Stimulated activated CD4-positive, alpha-beta T cell treated with anti-CD3 and anti-CD28 coated beads, Interleukin-1b, Interleukin-23, amount 100 ng/mL, for 4 hours (primary cell): ENCODE measurements around the gene FBXO34.

Source experiments
- DNase-seq, 2 donors: peaks; one replicate each; pipeline ENCODE4 v3.0.0-alpha.2; 2020; ENCODE audit warnings: low read depth in 2 of 2

FBXO34 gene

GRCh38 chr14:55270832-55271571 lies at the start of gene FBXO34:
Gene FBXO34, plus strand, starts transcription at chr14:55271421. Its CDS starts 78,970 bp downstream, at chr14:55350391.
- peak; percentile 100 for DNase-seq

- no peak for DNase-seq
These were observed 49.3 kb upstream of the FBXO34 start for GRCh38 chr14:55221968-55222367.

GRCh38 chr14:55223364-55223763 lies 47.9 kb upstream of the FBXO34 start:
- no peak for DNase-seq

GRCh38 chr14:55228261-55228660 lies 43.0 kb upstream of the FBXO34 start:
- no peak for DNase-seq

- no peak for DNase-seq
These were observed 37.6 kb upstream of the FBXO34 start for GRCh38 chr14:55233591-55233990.

GRCh38 chr14:55238019-55238680 lies 33.1 kb upstream of the FBXO34 start:
- DNase-seq, result no peak

- DNase-seq, result no peak
These were observed 31.9 kb upstream of the FBXO34 start for GRCh38 chr14:55239320-55239719.

- no peak for DNase-seq
These were observed 30.6 kb upstream of the FBXO34 start for GRCh38 chr14:55240526-55241178.

GRCh38 chr14:55241673-55242072 lies 29.5 kb upstream of the FBXO34 start:
- no peak for DNase-seq

- DNase-seq, result no peak
These were observed 27.8 kb upstream of the FBXO34 start for GRCh38 chr14:55243386-55243785.

- no peak for DNase-seq
These were observed 27.4 kb upstream of the FBXO34 start for GRCh38 chr14:55243813-55244212.

GRCh38 chr14:55245657-55246268 lies 25.5 kb upstream of the FBXO34 start:
- DNase-seq, result peak in 1 of 2 donors; percentile 21

- DNase-seq, result no peak
These were observed 22.8 kb upstream of the FBXO34 start for GRCh38 chr14:55248411-55248810.

GRCh38 chr14:55249423-55249822 lies 21.8 kb upstream of the FBXO34 start:
- no peak for DNase-seq

GRCh38 chr14:55253276-55253675 lies 17.9 kb upstream of the FBXO34 start:
- no peak for DNase-seq

GRCh38 chr14:55254581-55254980 lies 16.6 kb upstream of the FBXO34 start:
- DNase-seq, result no peak

GRCh38 chr14:55255979-55256378 lies 15.2 kb upstream of the FBXO34 start:
- no peak for DNase-seq

GRCh38 chr14:55256586-55256985 lies 14.6 kb upstream of the FBXO34 start:
- DNase-seq, result no peak

GRCh38 chr14:55265197-55265596 lies 6.0 kb upstream of the FBXO34 start:
- DNase-seq, result no peak

- DNase-seq, result no peak
These were observed 3.4 kb upstream of the FBXO34 start for GRCh38 chr14:55267820-55268219.

GRCh38 chr14:55271572-55272298 lies 514 bp downstream of the FBXO34 start:
- DNase-seq, result peak; percentile 16 to 31

GRCh38 chr14:55272387-55272786 lies 1.2 kb downstream of the FBXO34 start:
- DNase-seq, result no peak
